ENCODE results near the gene SNED1. TPM values are rescaled to one million over a fixed set of nuclear protein-coding genes. Genes with fewer than 3 reads are reported as not detected.

Gene SNED1
- polyA plus RNA-seq, 1 donor from 2014 or later, result 0.32 TPM

- Histone ChIP-seq H3K9me3 (ENCODE audit: low read length) (no peaks in the 10 kb centered on the region), H3K4me2 (ENCODE audit: low read length) (no peak overlapping the region), H3K27me3 (ENCODE audit: insufficient read depth, low read depth, low read length) (no peaks in the 10 kb centered on the region), H2AFZ (ENCODE audit: low read depth, low read length) (no peak overlapping the region), H3K79me2 (replicated peaks; ENCODE audit: insufficient read depth, low read length) (no peaks in the 10 kb centered on the region), H4K20me1 (ENCODE audit: insufficient read depth) (no peaks in the 10 kb centered on the region), H3F3A (ENCODE audit: insufficient read depth, low read length, poor library complexity, severe bottlenecking) (no peaks in the 10 kb centered on the region), H3K9me2 (ENCODE audit: insufficient read depth, low read length) (no peaks in the 10 kb centered on the region), H3K9ac (ENCODE audit: low read length) (no peak overlapping the region), H3K27ac (ENCODE audit: low read length) (no peak overlapping the region), H3K36me3 (ENCODE audit: insufficient read depth, low read length) (no peaks in the 10 kb centered on the region), H3K4me3 (ENCODE audit: low read length) (no peak overlapping the region)
- TF ChIP-seq REST (IDR thresholded peaks at IDR 0.05; ENCODE audit: borderline replicate concordance), result no peak
- TF ChIP-seq TAF1 (IDR thresholded peaks at IDR 0.05; ENCODE audit: low read depth), result no peak
- TF ChIP-seq EZH2 (IDR thresholded peaks at IDR 0.05; ENCODE audit: borderline replicate concordance, insufficient read depth, low read length, poor library complexity, severe bottlenecking), result no peak
- TF ChIP-seq EP300 (conservative IDR thresholded peaks at IDR 0.05; ENCODE audit: poor library complexity, severe bottlenecking), result no peak
- TF ChIP-seq POLR2AphosphoS5 (IDR thresholded peaks at IDR 0.05), result no peak
- TF ChIP-seq CTCF (IDR thresholded peaks at IDR 0.05; ENCODE audit: poor library complexity, severe bottlenecking), result no peak
- no peak for TF ChIP-seq RAD21 (conservative IDR thresholded peaks at IDR 0.05)
- TF ChIP-seq SMC3 (conservative IDR thresholded peaks at IDR 0.05; ENCODE audit: poor library complexity), result no peak
- TF ChIP-seq MXI1 (conservative IDR thresholded peaks at IDR 0.05; ENCODE audit: poor library complexity, severe bottlenecking), result no peak
These were observed 62.9 kb downstream of the SNED1 start for GRCh38 chr2:241061275-241061674.

- Histone ChIP-seq H3K27ac (ENCODE audit: low read length) (no peak overlapping the region), H4K20me1 (ENCODE audit: insufficient read depth) (no peaks in the 10 kb centered on the region), H3K4me3 (ENCODE audit: low read length) (no peak overlapping the region), H2AFZ (ENCODE audit: low read depth, low read length) (no peak overlapping the region), H3K9ac (ENCODE audit: low read length) (no peak overlapping the region), H3K4me2 (ENCODE audit: low read length) (no peak overlapping the region), H3F3A (ENCODE audit: insufficient read depth, low read length, poor library complexity, severe bottlenecking) (no peaks in the 10 kb centered on the region), H3K27me3 (ENCODE audit: insufficient read depth, low read depth, low read length) (no peaks in the 10 kb centered on the region), H3K9me2 (ENCODE audit: insufficient read depth, low read length) (no peaks in the 10 kb centered on the region), H3K9me3 (ENCODE audit: low read length) (no peaks in the 10 kb centered on the region), H3K36me3 (ENCODE audit: insufficient read depth, low read length) (no peaks in the 10 kb centered on the region), H3K79me2 (replicated peaks; ENCODE audit: insufficient read depth, low read length) (no peaks in the 10 kb centered on the region)
- no peak for TF ChIP-seq EP300 (conservative IDR thresholded peaks at IDR 0.05; ENCODE audit: poor library complexity, severe bottlenecking)
- no peak for TF ChIP-seq EZH2 (IDR thresholded peaks at IDR 0.05; ENCODE audit: borderline replicate concordance, insufficient read depth, low read length, poor library complexity, severe bottlenecking)
- TF ChIP-seq CTCF (IDR thresholded peaks at IDR 0.05; ENCODE audit: poor library complexity, severe bottlenecking), result no peak
- no peak for TF ChIP-seq REST (IDR thresholded peaks at IDR 0.05; ENCODE audit: borderline replicate concordance)
- TF ChIP-seq SMC3 (conservative IDR thresholded peaks at IDR 0.05; ENCODE audit: poor library complexity), result no peak
- TF ChIP-seq POLR2AphosphoS5 (IDR thresholded peaks at IDR 0.05), result no peak
- TF ChIP-seq MXI1 (conservative IDR thresholded peaks at IDR 0.05; ENCODE audit: poor library complexity, severe bottlenecking), result no peak
- no peak for TF ChIP-seq RAD21 (conservative IDR thresholded peaks at IDR 0.05)
- no peak for TF ChIP-seq TAF1 (IDR thresholded peaks at IDR 0.05; ENCODE audit: low read depth)
These were observed 64.1 kb downstream of the SNED1 start for GRCh38 chr2:241062389-241063092.

All from neural cell (in vitro differentiated cells).